Measurements from ENCODE around the gene IGSF9.

GRCh38 chr1:159960721-159961381, 15.4 kb upstream of the IGSF9 start:
- TF ChIP-seq CTCF (IDR thresholded peaks at IDR 0.05; ENCODE audit: low read length) (no peak), EZH2 (IDR thresholded peaks at IDR 0.05; ENCODE audit: borderline replicate concordance, low read length) (no peak)
